GM12878 (cell line): ENCODE results near the gene SORCS2. TPM values are rescaled to one million over a fixed set of nuclear protein-coding genes. Genes with fewer than 3 reads are reported as not detected.

Source experiments
- ATAC-seq: fragments of 200-7000 bp; cut with Tn5 transposase; 3 replicates; pipeline ENCODE4 v1.9.1; 2020; ENCODE audit warnings: mild to moderate bottlenecking, moderate library complexity
- BruUV-seq: library from RNA; stranded (reverse); fragments of 400-500 nt; replicated peaks from 2 replicates; lab custom pipeline; 2021; lab: Mats Ljungman, UMichigan
- CTCF ChIA-PET: fragments of 300-600 bp; sonication (Branson Sonifier 250); formaldehyde crosslinking; extraction: SDS; loops from one replicate; lab custom pipeline; 2021; ENCODE audit warnings: inconsistent platforms; lab: Yijun Ruan, JAX
- POLR2A ChIA-PET: fragments of 350-600 bp; formaldehyde crosslinking; extraction: SDS; loops from one replicate; lab custom pipeline; 2021; ENCODE audit warnings: inconsistent platforms; lab: Charles Lee
- RAD21 ChIA-PET: fragments of 300-600 bp; sonication (Branson Sonifier 250); formaldehyde crosslinking; loops from one replicate; lab custom pipeline; 2023; ENCODE audit warnings: antibody characterized with exemption; ENCODE audit not compliant: unreplicated experiment; lab: Charles Lee
- SMC1A ChIA-PET: fragments of 300-600 bp; sonication (Branson Sonifier 250); formaldehyde crosslinking; loops from one replicate; lab custom pipeline; 2023; ENCODE audit not compliant: unreplicated experiment, uncharacterized antibody; lab: Charles Lee
- DNase-seq: peaks from one replicate; pipeline ENCODE4 v3.0.0-alpha.2; 2011; ENCODE audit warnings: low read depth, low spot score
- FAIRE-seq: peaks from 3 replicates; lab custom pipeline; 2011; peaks lifted over from hg19 to GRCh38; lab: Jason Lieb, UNC
- H2AFZ ChIP-seq: 2 replicates; pipeline ENCODE4 v1.6.0; 2011; ENCODE audit warnings: low read depth, low read length, control low read depth; ENCODE audit not compliant: control insufficient read depth
- H3K27ac ChIP-seq: 2 replicates; pipeline ENCODE4 v1.5.1; 2011; ENCODE audit warnings: control low read depth; ENCODE audit not compliant: control insufficient read depth, insufficient read depth
- H3K27me3 ChIP-seq, 2 experiments: replicated peaks in 1 of 2; 2 replicates each; pipeline versions ENCODE4 v1.6.0 to v1.6.1; 2011; ENCODE audit warnings: low read length in 1 of 2; ENCODE audit not compliant: control insufficient read depth in 2 of 2, insufficient read depth in 2 of 2
- H3K36me3 ChIP-seq, 2 experiments: 2 replicates each; pipeline ENCODE4 v1.5.1; 2011; ENCODE audit warnings: low read length in 1 of 2; ENCODE audit not compliant: control insufficient read depth in 2 of 2, insufficient read depth in 2 of 2
- H3K4me1 ChIP-seq: 2 replicates; pipeline ENCODE4 v1.6.1; 2011; ENCODE audit warnings: mild to moderate bottlenecking, low read length, moderate library complexity, mixed read lengths; ENCODE audit not compliant: control insufficient read depth, insufficient read depth
- H3K4me2 ChIP-seq: 2 replicates; pipeline ENCODE4 v1.6.0; 2011; ENCODE audit warnings: control low read depth; ENCODE audit not compliant: control insufficient read depth, insufficient read depth
- H3K4me3 ChIP-seq: fragments of 200-600 bp; sonication (generic); 2 replicates; pipeline ENCODE4 v1.5.1; 2016
- H3K79me2 ChIP-seq: 2 replicates; pipeline ENCODE4 v1.6.0; 2011; ENCODE audit warnings: low read length; ENCODE audit not compliant: control insufficient read depth, insufficient read depth
- H3K9ac ChIP-seq: 2 replicates; pipeline ENCODE4 v1.8.0; 2011; ENCODE audit warnings: low read length, control low read depth, mixed read lengths; ENCODE audit not compliant: control insufficient read depth, insufficient read depth
- H3K9me3 ChIP-seq: replicated peaks from 3 replicates; pipeline ENCODE4 v1.5.1; 2011; ENCODE audit warnings: mild to moderate bottlenecking, low read length; ENCODE audit not compliant: control insufficient read depth, insufficient read depth
- H4K20me1 ChIP-seq: 2 replicates; pipeline ENCODE4 v1.6.0; 2011; ENCODE audit not compliant: control insufficient read depth, insufficient read depth
- ASH2L ChIP-seq: fragments of 300-600, 200-600 bp; sonication (generic); IDR thresholded peaks from 2 replicates; pipeline ENCODE4 v1.6.1; 2017; ENCODE audit warnings: low read depth, mild to moderate bottlenecking, borderline replicate concordance
- CBX5 ChIP-seq: sonication (generic); IDR thresholded peaks from 2 replicates; pipeline ENCODE4 v1.6.1; 2016; ENCODE audit warnings: low read depth, moderate library complexity, mild to moderate bottlenecking, inconsistent platforms
- CEBPB ChIP-seq, 2 experiments: fragments of 150-350 bp in 1 of 2; IDR thresholded peaks; 2 replicates each; pipeline ENCODE4 v1.6.1; 2012 to 2014; ENCODE audit warnings: low read depth in 2 of 2, low read length in 2 of 2, borderline replicate concordance in 1 of 2, inconsistent platforms in 1 of 2
- CUX1 ChIP-seq: IDR thresholded peaks from 2 replicates; pipeline ENCODE4 v1.6.1; 2012; ENCODE audit warnings: improper control_type of control experiment, low read depth, low read length; ENCODE audit not compliant: insufficient replicate concordance
- EP300 ChIP-seq, 2 experiments: fragments of 150-350 bp in 1 of 2; IDR thresholded peaks; 2 replicates each; pipeline ENCODE4 v1.6.1; 2011 to 2012; ENCODE audit warnings: low read depth in 2 of 2, low read length in 2 of 2, borderline replicate concordance in 1 of 2, improper control_type of control experiment in 1 of 2, inconsistent platforms in 1 of 2; ENCODE audit not compliant: control insufficient read depth in 1 of 2
- GABPA ChIP-seq: IDR thresholded peaks from 2 replicates; pipeline ENCODE4 v1.6.1; 2014; ENCODE audit warnings: antibody characterized with exemption, low read depth, mild to moderate bottlenecking, inconsistent platforms
- HCFC1 ChIP-seq: fragments of 150-350 bp; IDR thresholded peaks from 2 replicates; pipeline ENCODE4 v1.6.1; 2014; ENCODE audit warnings: low read length
- HDGF ChIP-seq: fragments of 450-650 bp; IDR thresholded peaks from 2 replicates; pipeline ENCODE4 v1.6.1; 2016; ENCODE audit warnings: antibody characterized with exemption
- IKZF2 ChIP-seq, 2 experiments: fragments of 450-650 bp; IDR thresholded peaks; 2 replicates each; pipeline ENCODE4 v1.6.1; 2017; ENCODE audit warnings: mild to moderate bottlenecking in 2 of 2, moderate library complexity in 2 of 2
- JUND ChIP-seq: IDR thresholded peaks from 2 replicates; pipeline ENCODE4 v1.6.1; 2012; ENCODE audit warnings: low read depth, mild to moderate bottlenecking, low read length, improper control_type of control experiment, moderate library complexity
- NBN ChIP-seq: fragments of 450-650 bp; IDR thresholded peaks from 2 replicates; pipeline ENCODE4 v1.6.1; 2016
- NFIC ChIP-seq: IDR thresholded peaks from 2 replicates; pipeline ENCODE4 v1.6.1; 2012; ENCODE audit warnings: low read depth, mild to moderate bottlenecking, inconsistent platforms, low read length, moderate library complexity
- NFYB ChIP-seq: IDR thresholded peaks from 2 replicates; pipeline ENCODE4 v1.6.1; 2011; ENCODE audit warnings: low read depth, mild to moderate bottlenecking, low read length, improper control_type of control experiment, moderate library complexity; ENCODE audit not compliant: insufficient read depth
- NRF1 ChIP-seq: conservative IDR thresholded peaks from 2 replicates; pipeline ENCODE4 v1.6.1; 2011; ENCODE audit warnings: mild to moderate bottlenecking, low read depth, low read length, improper control_type of control experiment
- PKNOX1 ChIP-seq: fragments of 450-650 bp; IDR thresholded peaks from 2 replicates; pipeline ENCODE4 v1.6.1; 2016; ENCODE audit warnings: mild to moderate bottlenecking
- SUZ12 ChIP-seq: fragments of 200-600 bp; sonication (generic); IDR thresholded peaks from one replicate; pipeline ENCODE4 v1.6.1; 2018; ENCODE audit warnings: antibody characterized with exemption, mild to moderate bottlenecking; ENCODE audit not compliant: unreplicated experiment
- TAF1 ChIP-seq: IDR thresholded peaks from 2 replicates; pipeline ENCODE4 v1.6.1; 2011; ENCODE audit warnings: mild to moderate bottlenecking, low read depth, low read length, borderline replicate concordance
- ZNF384 ChIP-seq: IDR thresholded peaks from 2 replicates; pipeline ENCODE4 v1.6.1; 2012; ENCODE audit warnings: low read depth, mild to moderate bottlenecking, low read length, improper control_type of control experiment, borderline replicate concordance
- WGBS: methylation state at CpG from one replicate; pipeline ENCODE4 v1.1.6; 2016; ENCODE audit warnings: low lambda C conversion rate; ENCODE audit not compliant: insufficient replicate concordance, insufficient coverage; ENCODE audit errors: missing lambda C conversion rate; 5-methylcytosine and 5-hydroxymethylcytosine counted together
- in situ Hi-C: fragments of 300-500 bp; cut with MboI; formaldehyde crosslinking; loops from 9 replicates; pipeline ENCODE4 v1.14.3; 2018; ENCODE audit warnings: mixed read lengths
- intact Hi-C: fragments of 100-400 bp; cut with micrococcal nuclease; formaldehyde crosslinking; loops from one replicate; pipeline ENCODE4 v1.14.2; 2022; ENCODE audit not compliant: unreplicated experiment
- polyA plus RNA-seq, 11 experiments: library from polyadenylated mRNA; depleted of rRNA in 4 of 11; unstranded in 6 of 11; stranded (reverse) in 5 of 11; fragments of >200 nt; fragmentation: Nextera tagmentation in 4 of 11; fragmentation: Illumina TruSeq in 1 of 11; extraction: Ambion mirVana in 4 of 11; extraction: Trizol in 1 of 11; gene quantifications; 1 replicate in 1 of 11; 2 replicates in 10 of 11; pipeline versions ENCODE4 v1.2.1 to v1.2.3, GENCODE V29; 2011 to 2016; ENCODE audit warnings: inconsistent platforms in 2 of 11, missing spikeins in 2 of 11, low read depth in 1 of 11
- total RNA-seq, 4 experiments: library from RNA; depleted of rRNA in 3 of 4; stranded (reverse); fragments of >200 nt in 3 of 4; fragmentation: Illumina TruSeq in 1 of 4; extraction: Trizol in 1 of 4; gene quantifications; 2 replicates each; pipeline versions ENCODE4 v1.2.1 to v1.2.3, GENCODE V29; 2013 to 2021

The SORCS2 gene
- total and polyA plus RNA-seq, 10 of the 15 experiments (the other 5 are each of a cell fraction or from before 2014, with no cell fraction given): 0.01 to 0.15 (median 0.05) TPM; not detected in 5

DNA sequence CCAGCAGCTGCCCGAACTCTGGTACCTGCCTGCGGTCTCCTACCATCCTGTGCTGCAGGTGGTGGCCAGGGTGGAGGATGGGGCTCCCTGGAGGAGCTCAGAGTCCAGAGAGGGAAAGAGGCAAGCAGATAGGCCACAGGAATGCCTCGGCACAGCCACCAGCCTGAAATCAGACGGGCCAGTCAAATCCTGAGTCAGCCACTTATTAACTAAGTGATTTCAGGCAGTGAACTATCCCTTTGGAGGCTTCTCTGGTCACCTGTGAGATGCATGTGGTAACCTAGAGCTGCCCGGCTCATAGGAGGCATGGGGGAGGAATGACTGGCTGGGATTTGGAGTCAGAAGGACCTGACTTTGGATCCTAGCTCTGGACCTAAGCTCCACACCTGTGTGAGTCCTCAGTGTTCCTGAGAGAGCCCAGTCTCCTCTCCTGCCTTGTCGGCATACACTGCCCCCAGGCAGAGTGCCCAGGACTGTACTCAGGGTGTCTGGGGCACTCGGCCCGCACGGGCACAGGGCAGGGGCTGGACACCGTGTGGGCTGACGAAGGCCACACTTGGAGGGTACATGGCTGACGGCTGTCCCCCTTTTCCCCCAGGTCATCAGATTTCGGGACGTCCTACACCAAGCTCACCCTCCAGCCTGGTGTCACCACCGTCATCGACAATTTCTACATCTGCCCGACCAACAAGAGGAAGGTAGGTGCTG lies 338.7 kb downstream of the SORCS2 start (continued):
- no peak for TF ChIP-seq CUX1
- TF ChIP-seq HDGF: no peak
- no peak for TF ChIP-seq IKZF2 (IDR thresholded peaks at IDR 0.05)
- TF ChIP-seq SUZ12: no peak
- TF ChIP-seq CBX5: no peak
- TF ChIP-seq JUND: no peak
- no peak for TF ChIP-seq NBN

DNA sequence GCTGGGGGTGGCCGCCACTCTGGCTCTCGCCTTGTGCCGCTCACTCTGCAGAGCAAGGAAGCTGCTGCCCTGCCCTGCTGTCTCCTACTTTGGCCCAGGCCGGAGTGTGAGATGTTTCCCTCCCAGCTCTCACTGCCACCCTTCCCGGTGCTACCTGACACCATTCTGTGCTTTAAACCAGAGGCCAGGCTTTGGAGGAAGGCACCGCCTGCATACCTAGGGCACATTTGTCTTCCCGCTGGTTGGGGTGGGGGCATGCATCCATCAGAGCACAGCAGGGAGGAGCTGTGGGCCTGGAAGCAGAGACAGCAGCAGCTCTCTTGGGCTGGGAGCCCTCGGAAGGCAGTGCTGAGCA lies 339.3 kb downstream of the SORCS2 start:
- ChIA-PET CTCF (no interaction called here), SMC1A (interaction anchor here (0.6 kb wide), 1 partner anchor 78 kb away, joined by 3 read pairs; no protein-coding TSS in a partner anchor), POLR2A (no interaction called here), RAD21 (no interaction called here)
- DNase-seq: no peak
- FAIRE-seq: no peak
- BruUV-seq: no TSS peak
- Histone ChIP-seq H3K9ac (no peak overlapping the region), H3K4me3 (no peak overlapping the region), H3K79me2 (no peaks in the 10 kb centered on the region), H4K20me1 (no peaks in the 10 kb centered on the region), H3K9me3 (no peaks in the 10 kb centered on the region), H3K27me3 (no peaks in the 10 kb centered on the region), H3K4me2 (no peak overlapping the region), H2AFZ (no peak overlapping the region), H3K4me1 (no peaks in the 10 kb centered on the region), H3K27ac (no peak overlapping the region), H3K36me3 (no peaks in the 10 kb centered on the region)
- WGBS: 37% methylated on average over 8 of the region's 8 CpGs
- ATAC-seq: no peak
- in situ Hi-C loops (no loop called here), intact Hi-C loops (no loop called here)
- TF ChIP-seq NFIC (no peak), ZNF384 (no peak), EP300 (IDR thresholded peaks at IDR 0.05; ENCODE audit: borderline replicate concordance in 1 of 2, control insufficient read depth in 1 of 2, low read depth in 2 of 2, low read length in 2 of 2) (no peak), CEBPB (IDR thresholded peaks at IDR 0.05; ENCODE audit: borderline replicate concordance in 1 of 2, low read depth in 2 of 2, low read length in 2 of 2) (no peak), HCFC1 (no peak), NRF1 (no peak), TAF1 (no peak), NFYB (no peak), ASH2L (no peak), GABPA (no peak), PKNOX1 (no peak)
